DOHH2 (cell line): ENCODE data around the gene GPC6.

ENCODE experiments used
- H3F3A ChIP-seq: fragments of 200-600 bp; sonication (generic), shearing (Covaris generic); 2 replicates; pipeline ENCODE4 v1.6.0; 2016; ENCODE audit warnings: antibody characterized with exemption, mild to moderate bottlenecking; ENCODE audit not compliant: control insufficient read depth, insufficient read depth
- H3K27ac ChIP-seq: fragments of 200-600 bp; sonication (generic); 2 replicates; pipeline ENCODE4 v1.5.1; 2014; ENCODE audit warnings: low read depth, mild to moderate bottlenecking, low read length, moderate library complexity
- H3K27me3 ChIP-seq: fragments of 200-600 bp; sonication (generic); 2 replicates; pipeline ENCODE4 v1.6.1; 2014; ENCODE audit warnings: mild to moderate bottlenecking, low read length, mixed read lengths; ENCODE audit not compliant: control insufficient read depth
- H3K36me3 ChIP-seq: fragments of 200-600 bp; sonication (generic); 2 replicates; pipeline ENCODE4 v1.6.1; 2014; ENCODE audit warnings: mild to moderate bottlenecking, low read length, moderate library complexity, mixed read lengths; ENCODE audit not compliant: control insufficient read depth
- H3K4me1 ChIP-seq: fragments of 200-600 bp; sonication (generic); 2 replicates; pipeline ENCODE4 v1.6.1; 2014; ENCODE audit warnings: mild to moderate bottlenecking, low read length, mixed read lengths; ENCODE audit not compliant: control insufficient read depth
- H3K4me2 ChIP-seq: fragments of 200-600 bp; sonication (generic); 2 replicates; pipeline ENCODE4 v1.6.0; 2014; ENCODE audit warnings: mild to moderate bottlenecking, low read length, moderate library complexity
- H3K4me3 ChIP-seq: fragments of 200-600 bp; sonication (generic); 2 replicates; pipeline ENCODE4 v1.5.1; 2014; ENCODE audit warnings: mild to moderate bottlenecking, low read length, mixed read lengths
- H3K79me2 ChIP-seq: fragments of 200-600 bp; sonication (generic); 2 replicates; pipeline ENCODE4 v1.6.1; 2014; ENCODE audit warnings: mild to moderate bottlenecking, low read length, mixed read lengths; ENCODE audit not compliant: control insufficient read depth
- H3K9me2 ChIP-seq: fragments of 200-600 bp; sonication (generic); replicated peaks from 2 replicates; pipeline ENCODE4 v1.6.1; 2014; ENCODE audit warnings: mild to moderate bottlenecking, low read length, mixed read lengths; ENCODE audit not compliant: control insufficient read depth
- H3K9me3 ChIP-seq: fragments of 200-600 bp; sonication (generic); 2 replicates; pipeline ENCODE4 v1.6.1; 2014; ENCODE audit warnings: antibody characterized with exemption, low read length, mixed read lengths; ENCODE audit not compliant: control insufficient read depth, insufficient read depth
- H4K20me1 ChIP-seq: fragments of 200-600 bp; sonication (generic); 2 replicates; pipeline ENCODE4 v1.6.0; 2014; ENCODE audit warnings: low read depth, mild to moderate bottlenecking, antibody characterized with exemption, low read length, moderate library complexity; ENCODE audit not compliant: control insufficient read depth, insufficient read depth
- CTCF ChIP-seq: fragments of 200-600 bp; sonication (generic); IDR thresholded peaks from one replicate; pipeline ENCODE4 v1.5.1; 2014; ENCODE audit warnings: antibody characterized with exemption, mild to moderate bottlenecking, low read depth, low read length; ENCODE audit not compliant: poor library complexity, severe bottlenecking
- EZH2phosphoT487 ChIP-seq: fragments of 200-600 bp; sonication (generic); IDR thresholded peaks from 2 replicates; pipeline ENCODE4 v1.6.1; 2017; ENCODE audit warnings: borderline replicate concordance, mild to moderate bottlenecking, antibody characterized with exemption, low read length, moderate library complexity, mixed read lengths

The GPC6 gene

GRCh38 chr13:93698016-93698613 lies 471.5 kb downstream of the GPC6 start:
- Histone ChIP-seq H3K36me3 (no peaks in the 10 kb centered on the region), H3K27me3 (no peaks in the 10 kb centered on the region), H3K4me3 (no peak overlapping the region), H3F3A (no peaks in the 10 kb centered on the region), H3K79me2 (no peaks in the 10 kb centered on the region), H3K27ac (no peak overlapping the region), H3K9me3 (no peaks in the 10 kb centered on the region), H3K9me2 (no peaks in the 10 kb centered on the region), H4K20me1 (no peaks in the 10 kb centered on the region), H3K4me1 (no peaks in the 10 kb centered on the region), H3K4me2 (no peak overlapping the region)
- TF ChIP-seq EZH2phosphoT487 = no peak
- TF ChIP-seq CTCF = no peak

- no peak overlapping the region for H3K27ac ChIP-seq
- no peaks in the 10 kb centered on the region for H3K79me2 ChIP-seq
- H3K4me3 ChIP-seq = no peak overlapping the region
- H3K9me3 ChIP-seq = no peaks in the 10 kb centered on the region
- H3K36me3 ChIP-seq = no peaks in the 10 kb centered on the region
- TF ChIP-seq EZH2phosphoT487 (no peak), CTCF (no peak)
- H4K20me1 ChIP-seq = no peaks in the 10 kb centered on the region
- H3K27me3 ChIP-seq = no peaks in the 10 kb centered on the region
- H3K4me2 ChIP-seq = no peak overlapping the region
- no peaks in the 10 kb centered on the region for H3K9me2 ChIP-seq
- H3K4me1 ChIP-seq = no peaks in the 10 kb centered on the region
- no peaks in the 10 kb centered on the region for H3F3A ChIP-seq
Observed at GRCh38 chr13:93700115-93700514, 473.5 kb downstream of the GPC6 start.

GRCh38 chr13:93708308-93709075 lies 481.9 kb downstream of the GPC6 start:
- no peak overlapping the region for H3K4me2 ChIP-seq
- TF ChIP-seq CTCF = no peak
- TF ChIP-seq EZH2phosphoT487 = no peak
- no peak overlapping the region for H3K27ac ChIP-seq
- no peak overlapping the region for H3K4me3 ChIP-seq
- no peaks in the 10 kb centered on the region for H3K27me3 ChIP-seq
- no peaks in the 10 kb centered on the region for H3K9me2 ChIP-seq
- H3K4me1 ChIP-seq = no peaks in the 10 kb centered on the region
- no peaks in the 10 kb centered on the region for H4K20me1 ChIP-seq
- no peaks in the 10 kb centered on the region for H3F3A ChIP-seq
- no peaks in the 10 kb centered on the region for H3K9me3 ChIP-seq
- H3K36me3 ChIP-seq = no peaks in the 10 kb centered on the region
- H3K79me2 ChIP-seq = no peaks in the 10 kb centered on the region
